ENCODE data around the gene FOLR1.

DNA sequence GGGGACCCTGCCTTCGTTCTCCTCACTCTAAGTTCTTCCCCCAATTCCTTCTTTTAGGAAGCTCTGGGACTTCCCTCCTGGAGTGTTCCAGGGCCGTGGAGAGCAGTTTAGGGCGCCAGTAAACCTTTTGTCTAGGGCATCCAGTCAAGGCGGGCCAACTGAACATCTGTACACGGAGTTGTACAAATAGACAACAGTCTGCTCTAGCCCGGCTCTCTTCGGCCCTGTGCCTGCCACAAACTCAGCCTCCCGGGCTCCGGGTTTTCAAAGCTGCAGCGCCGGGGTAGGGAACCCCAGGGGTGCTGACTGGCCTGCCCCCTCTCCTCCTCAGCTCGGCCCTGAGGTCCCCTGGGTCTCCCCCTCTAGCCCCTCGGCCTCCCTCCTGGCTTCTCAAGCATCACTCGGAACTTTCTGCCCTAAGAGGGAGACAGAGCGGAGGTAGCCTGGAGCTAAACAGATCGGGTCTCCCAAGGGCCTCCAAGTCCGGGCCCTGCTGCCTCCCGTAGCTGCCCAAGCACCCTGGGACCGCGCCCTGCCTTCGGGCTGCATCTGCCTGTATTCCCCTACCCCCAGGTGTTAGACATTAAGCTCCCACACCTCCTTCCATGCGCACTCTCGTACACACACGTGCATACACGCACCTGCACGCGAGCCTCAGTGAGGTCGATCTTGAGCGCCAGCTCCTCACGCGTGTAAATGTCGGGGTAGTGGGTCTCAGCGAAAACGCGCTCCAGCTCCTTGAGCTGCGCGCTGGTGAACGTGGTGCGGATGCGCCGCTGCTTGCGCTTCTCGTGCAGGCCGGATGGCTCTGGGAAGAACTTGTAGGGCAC is 48.7 kb downstream of the FOLR1 start:
- TF ChIP-seq CTCF (IDR thresholded peaks at IDR 0.05) = no peak
- TF ChIP-seq POLR2A (IDR thresholded peaks at IDR 0.05) = no peak
